GM10847 (cell line): ENCODE results near the gene OLIG2.

ENCODE experiments used
- POLR2A ChIP-seq: IDR thresholded peaks from 2 replicates; pipeline ENCODE4 v1.6.1; 2011; ENCODE audit not compliant: insufficient read length; ENCODE audit errors: extremely low read depth

Gene OLIG2

DNA sequence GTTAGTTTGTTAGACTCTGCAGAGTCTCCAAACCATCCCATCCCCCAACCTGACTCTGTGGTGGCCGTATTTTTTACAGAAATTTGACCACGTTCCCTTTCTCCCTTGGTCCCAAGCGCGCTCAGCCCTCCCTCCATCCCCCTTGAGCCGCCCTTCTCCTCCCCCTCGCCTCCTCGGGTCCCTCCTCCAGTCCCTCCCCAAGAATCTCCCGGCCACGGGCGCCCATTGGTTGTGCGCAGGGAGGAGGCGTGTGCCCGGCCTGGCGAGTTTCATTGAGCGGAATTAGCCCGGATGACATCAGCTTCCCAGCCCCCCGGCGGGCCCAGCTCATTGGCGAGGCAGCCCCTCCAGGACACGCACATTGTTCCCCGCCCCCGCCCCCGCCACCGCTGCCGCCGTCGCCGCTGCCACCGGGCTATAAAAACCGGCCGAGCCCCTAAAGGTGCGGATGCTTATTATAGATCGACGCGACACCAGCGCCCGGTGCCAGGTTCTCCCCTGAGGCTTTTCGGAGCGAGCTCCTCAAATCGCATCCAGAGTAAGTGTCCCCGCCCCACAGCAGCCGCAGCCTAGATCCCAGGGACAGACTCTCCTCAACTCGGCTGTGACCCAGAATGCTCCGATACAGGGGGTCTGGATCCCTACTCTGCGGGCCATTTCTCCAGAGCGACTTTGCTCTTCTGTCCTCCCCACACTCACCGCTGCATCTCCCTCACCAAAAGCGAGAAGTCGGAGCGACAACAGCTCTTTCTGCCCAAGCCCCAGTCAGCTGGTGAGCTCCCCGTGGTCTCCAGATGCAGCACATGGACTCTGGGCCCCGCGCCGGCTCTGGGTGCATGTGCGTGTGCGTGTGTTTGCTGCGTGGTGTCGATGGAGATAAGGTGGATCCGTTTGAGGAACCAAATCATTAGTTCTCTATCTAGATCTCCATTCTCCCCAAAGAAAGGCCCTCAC is at the start of gene OLIG2:
Gene OLIG2 (plus strand): TSS at position 447 of the 954 bp plus-strand sequence. CDS start 928 bp downstream, outside the sequence.
- TF ChIP-seq POLR2A, result no peak

GRCh38 chr21:32976791-32977190 is 48.9 kb upstream of the OLIG2 start:
- TF ChIP-seq POLR2A, result no peak

- no peak for TF ChIP-seq POLR2A
These were observed 48.5 kb upstream of the OLIG2 start for GRCh38 chr21:32977216-32977615.

DNA sequence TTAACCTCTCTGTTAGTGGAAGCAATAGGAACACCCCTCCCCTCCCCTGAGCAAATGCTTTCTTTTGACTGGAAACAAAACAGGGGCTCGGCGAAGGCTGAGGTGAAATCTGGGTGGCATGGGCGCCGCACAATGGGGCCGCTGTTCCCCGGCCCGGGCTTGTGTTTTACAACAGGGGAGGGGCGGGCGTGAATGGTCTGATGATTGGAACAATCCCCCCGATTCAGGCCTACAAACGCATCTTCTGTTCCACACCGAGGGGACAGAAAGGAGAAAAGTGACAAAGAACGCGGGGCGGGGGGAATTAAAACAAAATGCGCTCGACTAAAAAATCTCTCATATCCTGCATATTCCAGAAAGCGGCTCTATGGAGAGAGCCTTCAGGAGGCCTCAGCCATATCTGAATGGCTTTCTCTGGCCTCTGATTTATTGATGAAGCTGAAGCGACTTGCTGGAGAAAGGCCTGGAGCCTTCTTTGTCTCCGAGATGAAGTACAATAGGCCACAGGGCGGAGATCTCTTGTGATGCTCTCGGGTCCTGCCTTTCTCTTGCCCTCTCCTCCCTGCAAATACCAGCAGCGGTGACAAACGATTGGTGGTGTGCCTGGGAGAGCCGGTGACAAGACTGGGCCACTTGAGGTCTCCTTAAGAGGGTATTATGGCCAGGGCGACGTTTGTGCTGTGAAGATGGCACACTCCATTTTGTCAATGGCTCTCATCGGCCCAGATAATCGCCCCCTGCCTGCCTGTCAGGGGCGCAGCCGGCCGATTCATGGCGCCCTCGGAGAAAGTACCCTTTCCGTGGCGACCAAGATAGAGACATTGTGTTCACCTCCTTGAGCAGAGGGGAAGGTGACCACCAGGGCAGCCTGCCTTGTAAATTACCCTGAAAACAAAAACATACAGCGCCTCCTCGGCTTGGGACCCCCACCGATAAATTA is 47.1 kb upstream of the OLIG2 start:
- TF ChIP-seq POLR2A, result no peak

- TF ChIP-seq POLR2A, result no peak
These were observed 46.0 kb upstream of the OLIG2 start for GRCh38 chr21:32979598-32980268.

- TF ChIP-seq POLR2A, result no peak
These were observed 44.6 kb upstream of the OLIG2 start for GRCh38 chr21:32981096-32981495.

DNA sequence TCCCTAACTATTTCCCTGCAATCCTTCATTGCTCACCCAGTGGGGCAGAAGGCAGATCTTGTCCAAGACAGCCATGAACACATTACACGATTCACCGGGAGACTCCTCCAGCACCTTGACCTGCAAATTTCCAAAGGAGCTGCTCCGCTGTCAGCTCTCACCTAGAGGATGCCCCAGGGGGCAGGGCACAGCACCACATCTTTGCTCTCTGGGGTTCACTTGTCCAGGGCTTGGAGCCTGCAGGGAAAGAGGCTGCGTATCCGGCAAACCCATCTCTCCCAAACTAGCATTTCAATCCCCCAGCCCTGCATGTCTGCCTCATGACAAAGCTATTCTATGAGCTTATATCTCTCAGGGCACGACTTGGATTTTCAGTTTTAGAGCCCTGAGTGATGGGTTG is 35.1 kb upstream of the OLIG2 start:
- TF ChIP-seq POLR2A, result no peak

GRCh38 chr21:32991361-32991760 is 34.4 kb upstream of the OLIG2 start:
- no peak for TF ChIP-seq POLR2A

GRCh38 chr21:32993894-32994293 is 31.8 kb upstream of the OLIG2 start:
- TF ChIP-seq POLR2A, result no peak

- no peak for TF ChIP-seq POLR2A
These were observed 31.4 kb upstream of the OLIG2 start for GRCh38 chr21:32994305-32994704.

GRCh38 chr21:33007747-33008146 is 18.0 kb upstream of the OLIG2 start:
- TF ChIP-seq POLR2A, result no peak

- no peak for TF ChIP-seq POLR2A
These were observed 17.2 kb upstream of the OLIG2 start for GRCh38 chr21:33008333-33009051.

GRCh38 chr21:33010931-33011330 is 14.8 kb upstream of the OLIG2 start:
- TF ChIP-seq POLR2A, result no peak

GRCh38 chr21:33011462-33011861 is 14.3 kb upstream of the OLIG2 start:
- no peak for TF ChIP-seq POLR2A
